WTC11 (cell line): ENCODE data around the gene ZNF41. TPM values are rescaled to one million over a fixed set of nuclear protein-coding genes. Genes with fewer than 3 reads are reported as not detected.
A peak's percentile ranks its signal among the peaks of the same experiment; 100 is the strongest.

ENCODE experiments used
- ATAC-seq: fragments of 200-7000 bp; cut with Tn5 transposase; 2 replicates; pipeline ENCODE4 v1.10.0; 2021; ENCODE audit warnings: mild to moderate bottlenecking, moderate library complexity
- CTCF ChIA-PET: fragments of 300-600 bp; sonication (Branson Sonifier 250); formaldehyde crosslinking; loops from one replicate; lab custom pipeline; 2021; ENCODE audit warnings: antibody characterized with exemption; lab: Charles Lee
- POLR2A ChIA-PET: fragments of 350-600 bp; sonication (Branson Sonifier 250); formaldehyde crosslinking; loops from one replicate; lab custom pipeline; 2021; ENCODE audit warnings: antibody characterized with exemption; lab: Charles Lee
- DNase-seq: peaks from one replicate; pipeline ENCODE4 v3.0.0; 2021; ENCODE audit warnings: low spot score
- H3K27ac Mint-ChIP-seq: 2 replicates; pipeline ENCODE4 v1.8.0; 2021; ENCODE audit warnings: mixed read lengths
- H3K27me3 Mint-ChIP-seq: 2 replicates; pipeline ENCODE4 v1.8.0; 2021; ENCODE audit warnings: low read depth, mild to moderate bottlenecking, moderate library complexity, mixed read lengths
- H3K36me3 Mint-ChIP-seq: 2 replicates; pipeline ENCODE4 v1.8.0; 2021; ENCODE audit warnings: mixed read lengths
- H3K4me1 Mint-ChIP-seq: 2 replicates; pipeline ENCODE4 v1.8.0; 2022; ENCODE audit warnings: mixed read lengths
- H3K4me3 Mint-ChIP-seq: 2 replicates; pipeline ENCODE4 v1.8.0; 2021; ENCODE audit warnings: mild to moderate bottlenecking, moderate library complexity, mixed read lengths
- H3K9me3 Mint-ChIP-seq: 2 replicates; pipeline ENCODE4 v1.8.0; 2021; ENCODE audit warnings: mixed read lengths
- GRHL2 ChIP-seq: fragments of 250-450 bp; sonication (Bioruptor Pico); IDR thresholded peaks from 2 replicates; pipeline ENCODE4 v1.8.0; 2022; ENCODE audit warnings: mild to moderate bottlenecking, moderate library complexity; ENCODE audit not compliant: insufficient replicate concordance, severe bottlenecking
- GTF2I ChIP-seq: fragments of 250-450 bp; sonication (Bioruptor Pico); conservative IDR thresholded peaks from 2 replicates; pipeline ENCODE4 v1.4.0; 2021; ENCODE audit warnings: mild to moderate bottlenecking
- IRF1 ChIP-seq: sonication (generic); formaldehyde crosslinking; IDR thresholded peaks from 2 replicates; pipeline ENCODE4 v1.8.0; 2023; ENCODE audit warnings: missing genetic modification reagents
- JAZF1 ChIP-seq: fragments of 250-450 bp; sonication (Bioruptor Pico); IDR thresholded peaks from 2 replicates; pipeline ENCODE4 v1.9.0; 2021; ENCODE audit warnings: moderate library complexity, mild to moderate bottlenecking, inconsistent platforms
- KAT7 ChIP-seq: sonication (generic); formaldehyde crosslinking; IDR thresholded peaks from 2 replicates; pipeline ENCODE4 v1.8.1; 2023; ENCODE audit warnings: missing genetic modification reagents, mild to moderate bottlenecking, borderline replicate concordance
- MLX ChIP-seq: sonication (generic); formaldehyde crosslinking; IDR thresholded peaks from 2 replicates; pipeline ENCODE4 v1.8.1; 2023; ENCODE audit warnings: mild to moderate bottlenecking, missing genetic modification reagents, moderate library complexity
- NR2C2 ChIP-seq: sonication (generic); formaldehyde crosslinking; IDR thresholded peaks from 2 replicates; pipeline ENCODE4 v1.8.0; 2022; ENCODE audit warnings: mild to moderate bottlenecking, missing genetic modification reagents
- PRDM15 ChIP-seq: sonication (generic); formaldehyde crosslinking; IDR thresholded peaks from 2 replicates; pipeline ENCODE4 v1.8.0; 2022; ENCODE audit warnings: missing genetic modification reagents
- SMAD3 ChIP-seq: sonication (generic); formaldehyde crosslinking; IDR thresholded peaks from 2 replicates; pipeline ENCODE4 v1.8.0; 2022; ENCODE audit warnings: missing genetic modification reagents, mild to moderate bottlenecking, borderline replicate concordance
- TEAD1 ChIP-seq: sonication (generic); formaldehyde crosslinking; IDR thresholded peaks from 2 replicates; pipeline ENCODE4 v1.8.0; 2022; ENCODE audit warnings: mild to moderate bottlenecking, missing genetic modification reagents
- ZNF121 ChIP-seq: sonication (generic); formaldehyde crosslinking; IDR thresholded peaks from 2 replicates; pipeline ENCODE4 v1.8.0; 2023; ENCODE audit warnings: missing genetic modification reagents
- ZNF138 ChIP-seq: sonication (generic); formaldehyde crosslinking; conservative IDR thresholded peaks from 2 replicates; pipeline ENCODE4 v1.8.1; 2022; ENCODE audit warnings: mild to moderate bottlenecking, moderate library complexity, missing genetic modification reagents
- ZNF512 ChIP-seq: sonication (generic); formaldehyde crosslinking; IDR thresholded peaks from 2 replicates; pipeline ENCODE4 v1.8.1; 2022; ENCODE audit warnings: missing genetic modification reagents, borderline replicate concordance
- total RNA-seq: library from RNA; stranded (reverse); gene quantifications from 3 replicates; pipeline ENCODE4 v1.2.3, GENCODE V29; 2021
- TF ChIP-seq, protein P1 (sequence below): fragments of 200-600 bp; IDR thresholded peaks from 2 replicates; pipeline ENCODE4 v1.8.0; 2022; ENCODE audit warnings: antibody characterized with exemption
- TF ChIP-seq, protein P2 (sequence below): sonication (generic); formaldehyde crosslinking; conservative IDR thresholded peaks from 2 replicates; pipeline ENCODE4 v1.8.1; 2023; ENCODE audit warnings: mild to moderate bottlenecking, low read depth, missing genetic modification reagents, moderate library complexity
- TF ChIP-seq, protein P3 (sequence below): sonication (generic); formaldehyde crosslinking; IDR thresholded peaks from 2 replicates; pipeline ENCODE4 v1.8.1; 2023; ENCODE audit warnings: mild to moderate bottlenecking, missing genetic modification reagents, moderate library complexity
- TF ChIP-seq, protein P4 (sequence below): fragments of 250-450 bp; sonication (Bioruptor Pico); IDR thresholded peaks from 2 replicates; pipeline ENCODE4 v1.9.0; 2021; ENCODE audit warnings: mild to moderate bottlenecking
- TF ChIP-seq, protein P5 (sequence below): sonication (generic); formaldehyde crosslinking; IDR thresholded peaks from 2 replicates; pipeline ENCODE4 v1.8.1; 2022; ENCODE audit warnings: low read depth, missing genetic modification reagents, borderline replicate concordance

The ZNF41 gene
- total RNA-seq, 1 experiment from 2014 or later = 4.9 TPM

- ChIA-PET POLR2A (no interaction called here), CTCF (no interaction called here)
- no peak overlapping the region for H3K4me3 Mint-ChIP-seq
- DNase-seq (no peak), ATAC-seq (no peak)
- no peaks in the 10 kb centered on the region for H3K36me3 Mint-ChIP-seq
- no peaks in the 10 kb centered on the region for H3K27me3 Mint-ChIP-seq
- H3K4me1 Mint-ChIP-seq = no peaks in the 10 kb centered on the region; the same call in 1 of the 2 replicates
- no peak overlapping the region for H3K27ac Mint-ChIP-seq
- TF ChIP-seq GRHL2 (CRISPR knock-in tag) (no peak), JAZF1 (CRISPR knock-in tag) (no peak), ZNF121 (CRISPR knock-in tag) (no peak), IRF1 (CRISPR knock-in tag) (no peak), KAT7 (CRISPR knock-in tag) (no peak), SMAD3 (no peak), GTF2I (CRISPR knock-in tag) (no peak), ZNF512 (no peak), MLX (CRISPR knock-in tag) (no peak), NR2C2 (CRISPR knock-in tag) (no peak)
- TF ChIP-seq, protein P1, sequence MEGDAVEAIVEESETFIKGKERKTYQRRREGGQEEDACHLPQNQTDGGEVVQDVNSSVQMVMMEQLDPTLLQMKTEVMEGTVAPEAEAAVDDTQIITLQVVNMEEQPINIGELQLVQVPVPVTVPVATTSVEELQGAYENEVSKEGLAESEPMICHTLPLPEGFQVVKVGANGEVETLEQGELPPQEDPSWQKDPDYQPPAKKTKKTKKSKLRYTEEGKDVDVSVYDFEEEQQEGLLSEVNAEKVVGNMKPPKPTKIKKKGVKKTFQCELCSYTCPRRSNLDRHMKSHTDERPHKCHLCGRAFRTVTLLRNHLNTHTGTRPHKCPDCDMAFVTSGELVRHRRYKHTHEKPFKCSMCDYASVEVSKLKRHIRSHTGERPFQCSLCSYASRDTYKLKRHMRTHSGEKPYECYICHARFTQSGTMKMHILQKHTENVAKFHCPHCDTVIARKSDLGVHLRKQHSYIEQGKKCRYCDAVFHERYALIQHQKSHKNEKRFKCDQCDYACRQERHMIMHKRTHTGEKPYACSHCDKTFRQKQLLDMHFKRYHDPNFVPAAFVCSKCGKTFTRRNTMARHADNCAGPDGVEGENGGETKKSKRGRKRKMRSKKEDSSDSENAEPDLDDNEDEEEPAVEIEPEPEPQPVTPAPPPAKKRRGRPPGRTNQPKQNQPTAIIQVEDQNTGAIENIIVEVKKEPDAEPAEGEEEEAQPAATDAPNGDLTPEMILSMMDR = no peak
- TF ChIP-seq, protein P2, sequence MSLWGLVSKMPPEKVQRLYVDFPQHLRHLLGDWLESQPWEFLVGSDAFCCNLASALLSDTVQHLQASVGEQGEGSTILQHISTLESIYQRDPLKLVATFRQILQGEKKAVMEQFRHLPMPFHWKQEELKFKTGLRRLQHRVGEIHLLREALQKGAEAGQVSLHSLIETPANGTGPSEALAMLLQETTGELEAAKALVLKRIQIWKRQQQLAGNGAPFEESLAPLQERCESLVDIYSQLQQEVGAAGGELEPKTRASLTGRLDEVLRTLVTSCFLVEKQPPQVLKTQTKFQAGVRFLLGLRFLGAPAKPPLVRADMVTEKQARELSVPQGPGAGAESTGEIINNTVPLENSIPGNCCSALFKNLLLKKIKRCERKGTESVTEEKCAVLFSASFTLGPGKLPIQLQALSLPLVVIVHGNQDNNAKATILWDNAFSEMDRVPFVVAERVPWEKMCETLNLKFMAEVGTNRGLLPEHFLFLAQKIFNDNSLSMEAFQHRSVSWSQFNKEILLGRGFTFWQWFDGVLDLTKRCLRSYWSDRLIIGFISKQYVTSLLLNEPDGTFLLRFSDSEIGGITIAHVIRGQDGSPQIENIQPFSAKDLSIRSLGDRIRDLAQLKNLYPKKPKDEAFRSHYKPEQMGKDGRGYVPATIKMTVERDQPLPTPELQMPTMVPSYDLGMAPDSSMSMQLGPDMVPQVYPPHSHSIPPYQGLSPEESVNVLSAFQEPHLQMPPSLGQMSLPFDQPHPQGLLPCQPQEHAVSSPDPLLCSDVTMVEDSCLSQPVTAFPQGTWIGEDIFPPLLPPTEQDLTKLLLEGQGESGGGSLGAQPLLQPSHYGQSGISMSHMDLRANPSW (CRISPR knock-in tag) = no peak
- peaks cover 8% of the 10 kb centered on the region; the same call in 1 of the 2 replicates for H3K9me3 Mint-ChIP-seq
These were observed 60.6 kb downstream of the ZNF41 start for GRCh38 chrX:47422444-47422843.

DNA sequence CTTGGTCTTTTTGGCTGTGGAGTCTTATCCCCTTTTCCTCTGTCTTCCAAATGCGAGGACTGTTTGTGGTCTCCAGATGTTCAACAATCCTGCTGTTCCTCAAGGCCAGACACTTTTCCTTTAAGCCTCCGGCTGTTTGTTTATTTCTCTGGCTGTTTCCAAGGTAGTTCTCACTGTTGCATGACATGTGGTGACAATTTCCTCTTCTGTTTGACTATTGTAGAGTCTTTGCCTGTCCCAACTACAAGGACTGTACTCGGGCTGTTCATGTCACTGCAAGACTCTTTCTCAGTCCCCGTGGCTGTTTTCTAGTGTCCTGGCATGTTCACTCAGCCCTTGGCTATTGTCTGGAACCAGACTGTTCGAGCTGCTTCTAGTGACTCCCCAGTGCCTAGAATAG is 62.1 kb downstream of the ZNF41 start:
- ChIA-PET CTCF (no interaction called here), POLR2A (no interaction called here)
- ATAC-seq (no peak), DNase-seq (no peak)
- Mint-ChIP-seq H3K9me3 (peaks cover 12% of the 10 kb centered on the region), H3K36me3 (no peaks in the 10 kb centered on the region), H3K27ac (peak overlapping the region; percentile 70; the same call in 1 of the 2 replicates), H3K4me1 (no peaks in the 10 kb centered on the region; the same call in 1 of the 2 replicates), H3K4me3 (no peak overlapping the region), H3K27me3 (no peaks in the 10 kb centered on the region)
- no peak for TF ChIP-seq TEAD1
- TF ChIP-seq, protein P3, sequence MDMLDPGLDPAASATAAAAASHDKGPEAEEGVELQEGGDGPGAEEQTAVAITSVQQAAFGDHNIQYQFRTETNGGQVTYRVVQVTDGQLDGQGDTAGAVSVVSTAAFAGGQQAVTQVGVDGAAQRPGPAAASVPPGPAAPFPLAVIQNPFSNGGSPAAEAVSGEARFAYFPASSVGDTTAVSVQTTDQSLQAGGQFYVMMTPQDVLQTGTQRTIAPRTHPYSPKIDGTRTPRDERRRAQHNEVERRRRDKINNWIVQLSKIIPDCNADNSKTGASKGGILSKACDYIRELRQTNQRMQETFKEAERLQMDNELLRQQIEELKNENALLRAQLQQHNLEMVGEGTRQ (CRISPR knock-in tag) = no peak
- TF ChIP-seq, protein P4, sequence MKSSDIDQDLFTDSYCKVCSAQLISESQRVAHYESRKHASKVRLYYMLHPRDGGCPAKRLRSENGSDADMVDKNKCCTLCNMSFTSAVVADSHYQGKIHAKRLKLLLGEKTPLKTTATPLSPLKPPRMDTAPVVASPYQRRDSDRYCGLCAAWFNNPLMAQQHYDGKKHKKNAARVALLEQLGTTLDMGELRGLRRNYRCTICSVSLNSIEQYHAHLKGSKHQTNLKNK = no peak
- TF ChIP-seq, protein P5, sequence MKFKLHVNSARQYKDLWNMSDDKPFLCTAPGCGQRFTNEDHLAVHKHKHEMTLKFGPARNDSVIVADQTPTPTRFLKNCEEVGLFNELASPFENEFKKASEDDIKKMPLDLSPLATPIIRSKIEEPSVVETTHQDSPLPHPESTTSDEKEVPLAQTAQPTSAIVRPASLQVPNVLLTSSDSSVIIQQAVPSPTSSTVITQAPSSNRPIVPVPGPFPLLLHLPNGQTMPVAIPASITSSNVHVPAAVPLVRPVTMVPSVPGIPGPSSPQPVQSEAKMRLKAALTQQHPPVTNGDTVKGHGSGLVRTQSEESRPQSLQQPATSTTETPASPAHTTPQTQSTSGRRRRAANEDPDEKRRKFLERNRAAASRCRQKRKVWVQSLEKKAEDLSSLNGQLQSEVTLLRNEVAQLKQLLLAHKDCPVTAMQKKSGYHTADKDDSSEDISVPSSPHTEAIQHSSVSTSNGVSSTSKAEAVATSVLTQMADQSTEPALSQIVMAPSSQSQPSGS = no peak
- no peak for TF ChIP-seq ZNF138 (CRISPR knock-in tag)
- TF ChIP-seq, protein P1 = no peak
- TF ChIP-seq PRDM15 (CRISPR knock-in tag) = no peak
